HL-60 (cell line): ENCODE measurements around the gene APOC4.

Experiments used
- DNase-seq, 2 experiments: peaks; one replicate each; pipeline ENCODE4 v3.0.0-alpha.2; 2010 to 2020; ENCODE audit warnings: low read depth in 1 of 2, low spot score in 1 of 2
- H3K27ac ChIP-seq: fragments of 250-450 bp; sonication (Bioruptor Pico); replicated peaks from 2 replicates; pipeline ENCODE4 v1.5.1; 2020; ENCODE audit warnings: mild to moderate bottlenecking, moderate library complexity
- H3K27me3 ChIP-seq: fragments of 250-450 bp; sonication (Bioruptor Pico); 2 replicates; pipeline ENCODE4 v1.5.1; 2021; ENCODE audit warnings: mild to moderate bottlenecking, moderate library complexity; ENCODE audit not compliant: insufficient read depth, poor library complexity, severe bottlenecking
- H3K4me3 ChIP-seq: replicated peaks from 2 replicates; pipeline ENCODE4 v1.5.1; 2011; ENCODE audit warnings: mild to moderate bottlenecking, control low read depth, low read length; ENCODE audit not compliant: insufficient read depth
- CTCF ChIP-seq: IDR thresholded peaks from one replicate; pipeline ENCODE4 v1.5.1; 2011; ENCODE audit warnings: low read length, control low read depth, inconsistent platforms; ENCODE audit not compliant: insufficient read depth
- GABPA ChIP-seq: IDR thresholded peaks from 2 replicates; pipeline ENCODE4 v1.6.1; 2012; ENCODE audit warnings: low read depth
- POLR2AphosphoS5 ChIP-seq: IDR thresholded peaks from 2 replicates; pipeline ENCODE4 v1.6.1; 2012; ENCODE audit warnings: low read depth
- REST ChIP-seq: IDR thresholded peaks from 2 replicates; pipeline ENCODE4 v1.6.1; 2012; ENCODE audit warnings: low read depth; ENCODE audit not compliant: insufficient replicate concordance
- SPI1 ChIP-seq: IDR thresholded peaks from 2 replicates; pipeline ENCODE4 v1.6.1; 2012; ENCODE audit warnings: low read depth, mild to moderate bottlenecking, borderline replicate concordance

APOC4 gene

GRCh38 chr19:44948763-44949374 lies 6.8 kb downstream of the APOC4 start:
- no peak for TF ChIP-seq REST
- TF ChIP-seq SPI1, result no peak
- no peak for TF ChIP-seq GABPA
- TF ChIP-seq POLR2AphosphoS5, result no peak
- no peak for TF ChIP-seq CTCF
- H3K4me3 ChIP-seq, result no peak overlapping the region
- no peak for DNase-seq
- no peak overlapping the region for H3K27ac ChIP-seq
- no peaks in the 10 kb centered on the region for H3K27me3 ChIP-seq

- H3K4me3 ChIP-seq, result no peak overlapping the region
- DNase-seq, result no peak
- no peaks in the 10 kb centered on the region for H3K27me3 ChIP-seq
- no peak overlapping the region for H3K27ac ChIP-seq
- TF ChIP-seq GABPA (no peak), REST (no peak)
These were observed 7.5 kb downstream of the APOC4 start for GRCh38 chr19:44949550-44949949.

GRCh38 chr19:44951179-44952159 lies 9.4 kb downstream of the APOC4 start:
- DNase-seq, result peak; percentile 51 to 71
- Histone ChIP-seq H3K4me3 (no peak overlapping the region), H3K27ac (no peak overlapping the region), H3K27me3 (no peaks in the 10 kb centered on the region)
- peak; percentile 71 for TF ChIP-seq CTCF
- no peak for TF ChIP-seq POLR2AphosphoS5
- TF ChIP-seq SPI1, result no peak

- TF ChIP-seq CTCF (no peak), GABPA (no peak), SPI1 (no peak)
- Histone ChIP-seq H3K4me3 (peak overlapping the region; percentile 94), H3K27me3 (no peaks in the 10 kb centered on the region), H3K27ac (peak overlapping the region; percentile 96)
- DNase-seq, result no peak
These were observed 12.2 kb downstream of the APOC4 start for GRCh38 chr19:44954278-44954648.
